K562 (cell line): ENCODE results near the gene ASXL2. TPM values are rescaled to one million over a fixed set of nuclear protein-coding genes. Genes with fewer than 3 reads are reported as not detected.
A peak's percentile ranks its signal among the peaks of the same experiment; 100 is the strongest.

ENCODE experiments used
- CBX1 ChIP-seq: sonication (generic); IDR thresholded peaks from 2 replicates; pipeline ENCODE4 v1.6.1; 2016; ENCODE audit warnings: antibody characterized with exemption, low read depth, mild to moderate bottlenecking
- CREM ChIP-seq: IDR thresholded peaks from 2 replicates; pipeline ENCODE4 v1.6.1; 2014; ENCODE audit warnings: antibody characterized with exemption, low read depth
- E2F6 ChIP-seq, 2 experiments: IDR thresholded peaks; 2 replicates each; pipeline ENCODE4 v1.6.1; 2011; ENCODE audit warnings: borderline replicate concordance in 1 of 2, control low read depth in 1 of 2, low read depth in 1 of 2, low read length in 1 of 2, mild to moderate bottlenecking in 1 of 2, mixed read lengths in 1 of 2, moderate library complexity in 1 of 2; ENCODE audit not compliant: insufficient read depth in 1 of 2, insufficient read length in 1 of 2, poor library complexity in 1 of 2, severe bottlenecking in 1 of 2; ENCODE audit errors: extremely low read depth in 1 of 2
- EGR1 ChIP-seq: fragments of 450-650 bp; conservative IDR thresholded peaks from 2 replicates; pipeline ENCODE4 v1.6.1; 2017; ENCODE audit warnings: mild to moderate bottlenecking
- MXD1 ChIP-seq: fragments of 250-450 bp; sonication (Bioruptor Pico); IDR thresholded peaks from 2 replicates; pipeline ENCODE4 v1.8.0; 2021; ENCODE audit warnings: borderline replicate concordance, mild to moderate bottlenecking, moderate library complexity; ENCODE audit not compliant: poor library complexity, severe bottlenecking
- NFATC3 ChIP-seq: fragments of 450-650 bp; IDR thresholded peaks from 2 replicates; pipeline ENCODE4 v1.6.1; 2017; ENCODE audit warnings: mild to moderate bottlenecking
- POLR2B ChIP-seq: fragments of 450-650 bp; IDR thresholded peaks from 2 replicates; pipeline ENCODE4 v1.6.1; 2018; ENCODE audit warnings: low read depth; ENCODE audit not compliant: partially characterized antibody
- PRMT5 ChIP-seq: sonication (generic); formaldehyde crosslinking; IDR thresholded peaks from 2 replicates; pipeline ENCODE4 v1.5.0; 2020; ENCODE audit warnings: missing genetic modification reagents
- SIX5 ChIP-seq, 2 experiments: IDR thresholded peaks; 2 replicates each; pipeline ENCODE4 v1.6.1; 2011; ENCODE audit warnings: low read length in 2 of 2, borderline replicate concordance in 1 of 2, low read depth in 1 of 2, mild to moderate bottlenecking in 1 of 2, moderate library complexity in 1 of 2; ENCODE audit not compliant: insufficient read depth in 1 of 2
- SMARCE1 ChIP-seq: fragments of 450-650 bp; IDR thresholded peaks from 2 replicates; pipeline ENCODE4 v1.7.1; 2016; ENCODE audit warnings: mild to moderate bottlenecking
- TAL1 ChIP-seq: fragments of 450-650 bp; IDR thresholded peaks from 2 replicates; pipeline ENCODE4 v1.6.1; 2016; ENCODE audit warnings: mild to moderate bottlenecking
- TFAP4 ChIP-seq: sonication (generic); formaldehyde crosslinking; IDR thresholded peaks from 2 replicates; pipeline ENCODE4 v1.8.0; 2022; ENCODE audit warnings: missing genetic modification reagents, mild to moderate bottlenecking, moderate library complexity, borderline replicate concordance
- USF2 ChIP-seq: sonication (generic); formaldehyde crosslinking; IDR thresholded peaks from 2 replicates; pipeline ENCODE4 v1.5.0; 2020; ENCODE audit warnings: missing genetic modification reagents
- ZBTB5 ChIP-seq: fragments of 450-650 bp; IDR thresholded peaks from 2 replicates; pipeline ENCODE4 v1.6.1; 2017; ENCODE audit warnings: antibody characterized with exemption
- ZNF12 ChIP-seq: sonication (generic); formaldehyde crosslinking; IDR thresholded peaks from 2 replicates; pipeline ENCODE4 v1.4.0; 2020; ENCODE audit warnings: mild to moderate bottlenecking, missing genetic modification reagents
- ZNF282 ChIP-seq: sonication (generic); formaldehyde crosslinking; IDR thresholded peaks from 2 replicates; pipeline ENCODE4 v1.8.1; 2023; ENCODE audit warnings: missing genetic modification reagents
- ZNF3 ChIP-seq: fragments of 250-450 bp; sonication (Bioruptor Pico); IDR thresholded peaks from 2 replicates; pipeline ENCODE4 v1.5.0; 2021; ENCODE audit warnings: mild to moderate bottlenecking, moderate library complexity
- ZNF324 ChIP-seq: fragments of 250-450 bp; sonication (Bioruptor Pico); IDR thresholded peaks from 2 replicates; pipeline ENCODE4 v1.4.0; 2020; ENCODE audit warnings: mild to moderate bottlenecking
- ZNF449 ChIP-seq: fragments of 250-450 bp; sonication (Bioruptor Pico); IDR thresholded peaks from 2 replicates; pipeline ENCODE4 v1.8.0; 2022; ENCODE audit warnings: moderate library complexity, mild to moderate bottlenecking, inconsistent platforms
- ZNF668 ChIP-seq: fragments of 250-450 bp; sonication (Bioruptor Pico); IDR thresholded peaks from 2 replicates; pipeline ENCODE4 v1.8.0; 2022; ENCODE audit warnings: mild to moderate bottlenecking, inconsistent platforms
- ZNF699 ChIP-seq: fragments of 250-450 bp; sonication (Bioruptor Pico); IDR thresholded peaks from 2 replicates; pipeline ENCODE4 v1.8.0; 2021; ENCODE audit warnings: mild to moderate bottlenecking, moderate library complexity; ENCODE audit not compliant: insufficient replicate concordance
- polyA plus RNA-seq, 8 experiments: library from polyadenylated mRNA; depleted of rRNA in 4 of 8; stranded (reverse) in 5 of 8; unstranded in 3 of 8; fragments of >200 nt; fragmentation: Nextera tagmentation in 2 of 8; fragmentation: Illumina TruSeq in 1 of 8; extraction: Ambion mirVana in 2 of 8; extraction: Trizol in 1 of 8; gene quantifications; 2 replicates each; pipeline versions ENCODE4 v1.2.1 to v1.2.3, GENCODE V29; 2011 to 2014; ENCODE audit warnings: inconsistent platforms in 1 of 8, missing spikeins in 1 of 8
- total RNA-seq, 7 experiments: library from RNA; depleted of rRNA in 6 of 7; stranded (reverse); fragments of >200 nt in 6 of 7; fragmentation: Illumina TruSeq in 2 of 7; extraction: Trizol in 2 of 7; gene quantifications; 2 replicates each; pipeline versions ENCODE4 v1.2.1 to v1.2.3, GENCODE V29; 2011 to 2021; ENCODE audit warnings: low replicate concordance in 1 of 7

The ASXL2 gene
- total and polyA plus RNA-seq, 9 of the 15 experiments (the other 6 are each of a cell fraction or from before 2014, with no cell fraction given) = 2.2 to 25.9 (median 9.0) TPM

GRCh38 chr2:25851740-25852503 is 26.4 kb downstream of the ASXL2 start (continued):
- TF ChIP-seq CBX1 (no peak), ZNF282 (no peak), NFATC3 (no peak), SIX5 (IDR thresholded peaks at IDR 0.05; ENCODE audit: borderline replicate concordance in 1 of 2, insufficient read depth in 1 of 2, low read depth in 1 of 2, low read length in 2 of 2) (no peak), PRMT5 (CRISPR knock-in tag) (no peak), CREM (peak; percentile 56; the same call in 1 of the 2 replicates), TFAP4 (CRISPR knock-in tag) (peak; percentile 45), ZNF3 (CRISPR knock-in tag) (no peak), E2F6 (IDR thresholded peaks at IDR 0.05; ENCODE audit: borderline replicate concordance in 1 of 2, extremely low read depth in 1 of 2, insufficient read depth in 1 of 2, insufficient read length in 1 of 2, low read depth in 1 of 2, low read length in 1 of 2, poor library complexity in 1 of 2, severe bottlenecking in 1 of 2) (no peak), EGR1 (no peak), TAL1 (no peak; the same call in 1 of the 2 replicates), ZNF699 (no peak), ZBTB5 (no peak), ZNF449 (no peak), SMARCE1 (peak; percentile 72), ZNF324 (CRISPR knock-in tag) (no peak), MXD1 (CRISPR knock-in tag) (no peak), ZNF12 (no peak), ZNF668 (CRISPR knock-in tag) (no peak), POLR2B (peak; percentile 46), USF2 (no peak)
